Upper lobe of right lung (tissue), 1 donor: Measurements from ENCODE around the gene MYO1B. TPM values are rescaled to one million over a fixed set of nuclear protein-coding genes. Genes with fewer than 3 reads are reported as not detected.

Source experiments
- ATAC-seq: fragments of 200-7000 bp; cut with Tn5 transposase; one replicate; pipeline ENCODE4 v1.9.1; 2020; ENCODE audit warnings: mild to moderate bottlenecking, moderate library complexity
- DNase-seq: peaks from one replicate; pipeline ENCODE4 v3.0.0-alpha.2; 2020
- H3K27ac ChIP-seq: fragments of 200-600 bp; one replicate; pipeline ENCODE4 v1.8.0; 2022
- H3K27me3 ChIP-seq: fragments of 200-600 bp; one replicate; pipeline ENCODE4 v1.8.0; 2022; ENCODE audit warnings: mild to moderate bottlenecking
- H3K36me3 ChIP-seq: fragments of 200-600 bp; one replicate; pipeline ENCODE4 v1.8.0; 2022
- H3K4me1 ChIP-seq: fragments of 200-600 bp; one replicate; pipeline ENCODE4 v1.8.0; 2022
- H3K4me3 ChIP-seq: fragments of 200-600 bp; one replicate; pipeline ENCODE4 v1.8.0; 2022; ENCODE audit warnings: mild to moderate bottlenecking
- H3K9me3 ChIP-seq: fragments of 200-600 bp; one replicate; pipeline ENCODE4 v1.8.0; 2022
- CTCF ChIP-seq: fragments of 200-600 bp; IDR thresholded peaks from one replicate; pipeline ENCODE4 v1.8.0; 2022; ENCODE audit warnings: antibody characterized with exemption
- intact Hi-C: fragments of 100-400 bp; cut with DNase I; formaldehyde crosslinking; loops from one replicate; pipeline ENCODE4 v1.11.0; 2022
- total RNA-seq: library from RNA; stranded (reverse); fragmentation: NEBNext Ultra II Directional; extraction: Animal tissue kit (Norgen Biotek cat#: 25700); gene quantifications from one replicate; pipeline ENCODE4 v1.2.1, GENCODE V29; 2021
- donor health status: DM: no; HTN: yes; CAD: no; lungs with severe emphysema.

MYO1B gene
- total RNA-seq, 1 donor from 2014 or later, result 231 TPM

GRCh38 chr2:191280290-191280689 lies 35.1 kb downstream of the MYO1B start:
- no peak for TF ChIP-seq CTCF
- Histone ChIP-seq H3K27ac (no peak overlapping the region), H3K4me1 (peaks cover 2% of the 10 kb centered on the region), H3K9me3 (no peaks in the 10 kb centered on the region), H3K4me3 (no peak overlapping the region), H3K36me3 (peaks cover 19% of the 10 kb centered on the region), H3K27me3 (no peaks in the 10 kb centered on the region)
- intact Hi-C loops, result no loop called here
- ATAC-seq, result no peak
- no peak for DNase-seq

GRCh38 chr2:191280834-191281756 lies 35.9 kb downstream of the MYO1B start:
- no peaks in the 10 kb centered on the region for H3K9me3 ChIP-seq
- DNase-seq (no peak), ATAC-seq (no peak)
- TF ChIP-seq CTCF, result no peak
- H3K4me1 ChIP-seq, result no peaks in the 10 kb centered on the region
- peaks cover 19% of the 10 kb centered on the region for H3K36me3 ChIP-seq
- no peak overlapping the region for H3K27ac ChIP-seq
- no peak overlapping the region for H3K4me3 ChIP-seq
- intact Hi-C loops, result no loop called here
- no peaks in the 10 kb centered on the region for H3K27me3 ChIP-seq

- Histone ChIP-seq H3K4me3 (no peak overlapping the region), H3K27ac (no peak overlapping the region), H3K36me3 (no peaks in the 10 kb centered on the region), H3K4me1 (peaks cover 9% of the 10 kb centered on the region), H3K9me3 (no peaks in the 10 kb centered on the region), H3K27me3 (no peaks in the 10 kb centered on the region)
- no peak for DNase-seq
- no peak for TF ChIP-seq CTCF
- intact Hi-C loops, result no loop called here
- ATAC-seq, result no peak
These were observed 40.0 kb downstream of the MYO1B start for GRCh38 chr2:191285252-191285651.

- Histone ChIP-seq H3K4me3 (no peak overlapping the region), H3K27me3 (no peaks in the 10 kb centered on the region), H3K9me3 (no peaks in the 10 kb centered on the region), H3K27ac (no peak overlapping the region), H3K36me3 (no peaks in the 10 kb centered on the region), H3K4me1 (peaks cover 24% of the 10 kb centered on the region)
- no peak for TF ChIP-seq CTCF
- ATAC-seq, result no peak
- intact Hi-C loops, result no loop called here
- no peak for DNase-seq
These were observed 42.6 kb downstream of the MYO1B start for GRCh38 chr2:191287820-191288219.

- Histone ChIP-seq H3K27ac (no peak overlapping the region), H3K4me3 (no peak overlapping the region), H3K9me3 (no peaks in the 10 kb centered on the region), H3K36me3 (no peaks in the 10 kb centered on the region), H3K27me3 (no peaks in the 10 kb centered on the region), H3K4me1 (peaks cover 24% of the 10 kb centered on the region)
- ATAC-seq (no peak), DNase-seq (no peak)
- intact Hi-C loops, result no loop called here
- no peak for TF ChIP-seq CTCF
These were observed 43.8 kb downstream of the MYO1B start for GRCh38 chr2:191289049-191289448.
